Fibroblast of villous mesenchyme (primary cell): ENCODE measurements around the gene GPALPP1. TPM values are rescaled to one million over a fixed set of nuclear protein-coding genes. Genes with fewer than 3 reads are reported as not detected.

Source experiments
- DNase-seq: peaks from one replicate; pipeline ENCODE4 v3.0.0-alpha.2; 2010; ENCODE audit warnings: low read depth
- H3K4me3 ChIP-seq: 2 replicates; pipeline ENCODE4 v1.5.1; 2011; ENCODE audit warnings: low read depth, mild to moderate bottlenecking, low read length
- CTCF ChIP-seq: IDR thresholded peaks from 2 replicates; pipeline ENCODE4 v1.5.1; 2012; ENCODE audit warnings: low read depth, mild to moderate bottlenecking, low read length; ENCODE audit not compliant: insufficient read depth
- small RNA-seq: library from RNA; depleted of rRNA; stranded (forward); fragments of <200 nt; gene quantifications from one replicate; pipeline ENCODE3, GENCODE V24; 2012
- total RNA-seq: library from RNA; depleted of rRNA; stranded (reverse); fragments of >200 nt; gene quantifications from 2 replicates; pipeline ENCODE4 v1.2.3, GENCODE V29; 2012

Gene GPALPP1
- total RNA-seq, 1 donor = 31.1 TPM

- no peak for TF ChIP-seq CTCF
- H3K4me3 ChIP-seq = no peak overlapping the region
- no peak for DNase-seq
Measured at GRCh38 chr13:45068036-45069001, 79.0 kb downstream of the GPALPP1 start.

- no peak for DNase-seq
- no peak overlapping the region for H3K4me3 ChIP-seq
- no peak for TF ChIP-seq CTCF
Measured at GRCh38 chr13:45073809-45074208, 84.5 kb downstream of the GPALPP1 start.

GRCh38 chr13:45074721-45075120 lies 85.4 kb downstream of the GPALPP1 start:
- no peak for TF ChIP-seq CTCF
- H3K4me3 ChIP-seq = no peak overlapping the region
- no peak for DNase-seq

- TF ChIP-seq CTCF = no peak
- no peak overlapping the region for H3K4me3 ChIP-seq
- no peak for DNase-seq
Measured at GRCh38 chr13:45078003-45078402, 88.7 kb downstream of the GPALPP1 start.

Small RNAs within 50 kb of the gene (small RNA-seq; reads per million reads assigned to genes)
- not detected for gene RN7SL49P

Other genes with a start within 250 kb of the GPALPP1 start
- 4.2 and 4.7 TPM in 2 replicates for gene NUFIP1, start 67 bp upstream of the GPALPP1 start, total RNA-seq
- gene GTF2F2, start 131.0 kb downstream of the GPALPP1 start, total RNA-seq = 24.2 and 38.0 TPM in 2 replicates
- gene KCTD4, start 211.5 kb downstream of the GPALPP1 start, total RNA-seq = 0.32 and 0.43 TPM in 2 replicates